Pancreas (tissue), 10 donors: ENCODE results near the gene TRIO. TPM values are rescaled to one million over a fixed set of nuclear protein-coding genes. Genes with fewer than 3 reads are reported as not detected.

Experiments
- ATAC-seq, 4 donors: fragments of 200-7000 bp; cut with Tn5 transposase; one replicate each; pipeline versions ENCODE4 v1.8.0 to v1.9.1; 2020; ENCODE audit warnings: mild to moderate bottlenecking in 4 of 4, moderate library complexity in 4 of 4
- DNase-seq, 6 donors: peaks; one replicate each; pipeline ENCODE4 v3.0.0-alpha.2; 2020
- FAIRE-seq: peaks from 2 replicates; lab custom pipeline; 2012; peaks lifted over from hg19 to GRCh38; lab: Jason Lieb, UNC
- H3K27ac ChIP-seq, 4 donors: fragments of 200-600 bp; sonication (generic); 1 replicate in 3 of 4; 2 replicates in 1 of 4; pipeline versions ENCODE4 v1.5.0 to v1.8.0; 2020
- H3K27me3 ChIP-seq, 4 donors: fragments of 200-600 bp; one replicate each; pipeline ENCODE4 v1.8.0; 2021
- H3K36me3 ChIP-seq, 3 donors: fragments of 200-600 bp; sonication (generic) in 1 of 3; one replicate each; pipeline versions ENCODE4 v1.5.0 to v1.8.0; 2020 to 2021
- H3K4me1 ChIP-seq, 3 donors: fragments of 200-600 bp; one replicate each; pipeline ENCODE4 v1.8.0; 2021
- H3K4me3 ChIP-seq, 4 donors: fragments of 200-600 bp; sonication (generic) in 2 of 4; one replicate each; pipeline versions ENCODE4 v1.5.0 to v1.8.0; 2020 to 2021
- H3K9me3 ChIP-seq, 4 donors: fragments of 200-600 bp; one replicate each; pipeline ENCODE4 v1.8.0; 2021
- WGBS, 2 donors: extraction: QIAGEN DNeasy Blood & Tissue Kit; methylation state at CpG; one replicate each; pipeline ENCODE4 v1.1.7; 2013; 5-methylcytosine and 5-hydroxymethylcytosine counted together
- intact Hi-C, 3 donors: fragments of 100-400 bp; cut with DNase I; formaldehyde crosslinking; loops; one replicate each; pipeline versions ENCODE4 v1.11.1 to v1.14.2; 2022
- polyA plus RNA-seq, 2 donors: library from polyadenylated mRNA; stranded (reverse); fragments of 200-250 nt; gene quantifications; one replicate each; pipeline ENCODE4 v1.2.3, GENCODE V29; 2013
- total RNA-seq, 6 donors: library from RNA; stranded (reverse); fragmentation: NEBNext Ultra II Directional in 4 of 6; extraction: Animal tissue kit (Norgen Biotek cat#: 25700) in 4 of 6; gene quantifications; one replicate each; pipeline versions ENCODE4 v1.2.1 to v1.2.4, GENCODE V29; 2021 to 2023
- TF ChIP-seq, protein P1 (sequence below), 4 donors: fragments of 200-600 bp; sonication (generic) in 3 of 4; IDR thresholded peaks; one replicate each; pipeline versions ENCODE4 v1.5.0 to v1.8.0; 2021; ENCODE audit warnings: antibody characterized with exemption in 4 of 4
- donor health status: healthy with polysubstance abuse.
- donor health status: DM: no; HTN: no; CAD: no; lungs with moderate emphysema.
- donor health status: DM: no; HTN: no; CAD: no.
- donor health status: control.
- donor health status: control.
- donor health status: Bipolar disorder and iron deficiency.
- donor health status: DM: yes; HTN: yes; CAD: no.
- donor health status: DM: no; HTN: no; CAD: no.
- donor health status: DM: no; HTN: no; CAD: no.
- donor health status: DM: yes; HTN: yes; CAD: no.

Gene TRIO
- total and polyA plus RNA-seq, 8 donors: 27.3 to 82.5 (median 38.3) TPM

- H3K27me3 ChIP-seq: no peaks in the 10 kb centered on the region
- no peaks in the 10 kb centered on the region for H3K9me3 ChIP-seq
- peaks cover 0 to 41% (median 11%) of the 10 kb centered on the region in 3 donors for H3K36me3 ChIP-seq
- DNase-seq (no peak), FAIRE-seq (no peak), ATAC-seq (no peak)
- H3K4me3 ChIP-seq: no peak overlapping the region
- H3K27ac ChIP-seq: no peak overlapping the region
- H3K4me1 ChIP-seq: no peaks in the 10 kb centered on the region
- WGBS, 2 donors: 94 to 95% methylated on average over 11 of the region's 11 CpGs
- TF ChIP-seq, protein P1, sequence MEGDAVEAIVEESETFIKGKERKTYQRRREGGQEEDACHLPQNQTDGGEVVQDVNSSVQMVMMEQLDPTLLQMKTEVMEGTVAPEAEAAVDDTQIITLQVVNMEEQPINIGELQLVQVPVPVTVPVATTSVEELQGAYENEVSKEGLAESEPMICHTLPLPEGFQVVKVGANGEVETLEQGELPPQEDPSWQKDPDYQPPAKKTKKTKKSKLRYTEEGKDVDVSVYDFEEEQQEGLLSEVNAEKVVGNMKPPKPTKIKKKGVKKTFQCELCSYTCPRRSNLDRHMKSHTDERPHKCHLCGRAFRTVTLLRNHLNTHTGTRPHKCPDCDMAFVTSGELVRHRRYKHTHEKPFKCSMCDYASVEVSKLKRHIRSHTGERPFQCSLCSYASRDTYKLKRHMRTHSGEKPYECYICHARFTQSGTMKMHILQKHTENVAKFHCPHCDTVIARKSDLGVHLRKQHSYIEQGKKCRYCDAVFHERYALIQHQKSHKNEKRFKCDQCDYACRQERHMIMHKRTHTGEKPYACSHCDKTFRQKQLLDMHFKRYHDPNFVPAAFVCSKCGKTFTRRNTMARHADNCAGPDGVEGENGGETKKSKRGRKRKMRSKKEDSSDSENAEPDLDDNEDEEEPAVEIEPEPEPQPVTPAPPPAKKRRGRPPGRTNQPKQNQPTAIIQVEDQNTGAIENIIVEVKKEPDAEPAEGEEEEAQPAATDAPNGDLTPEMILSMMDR (IDR thresholded peaks at IDR 0.05): no peak
- intact Hi-C loops: no loop called here
Measured at GRCh38 chr5:14488709-14489108, 345.6 kb downstream of the TRIO start.

GRCh38 chr5:14489643-14490042, 346.5 kb downstream of the TRIO start:
- Histone ChIP-seq H3K4me1 (no peaks in the 10 kb centered on the region), H3K9me3 (no peaks in the 10 kb centered on the region), H3K4me3 (no peak overlapping the region), H3K36me3 (peaks cover 0 to 46% (median 11%) of the 10 kb centered on the region in 3 donors), H3K27me3 (no peaks in the 10 kb centered on the region), H3K27ac (no peak overlapping the region)
- no peak for FAIRE-seq
- no peak for DNase-seq
- TF ChIP-seq, protein P1 (IDR thresholded peaks at IDR 0.05): no peak
- ATAC-seq: peak in 2 of 4 donors; percentile 19 to 40
- intact Hi-C loops: no loop called here
- WGBS, 2 donors: 91 to 94% methylated on average over 5 of the region's 5 CpGs

DNA sequence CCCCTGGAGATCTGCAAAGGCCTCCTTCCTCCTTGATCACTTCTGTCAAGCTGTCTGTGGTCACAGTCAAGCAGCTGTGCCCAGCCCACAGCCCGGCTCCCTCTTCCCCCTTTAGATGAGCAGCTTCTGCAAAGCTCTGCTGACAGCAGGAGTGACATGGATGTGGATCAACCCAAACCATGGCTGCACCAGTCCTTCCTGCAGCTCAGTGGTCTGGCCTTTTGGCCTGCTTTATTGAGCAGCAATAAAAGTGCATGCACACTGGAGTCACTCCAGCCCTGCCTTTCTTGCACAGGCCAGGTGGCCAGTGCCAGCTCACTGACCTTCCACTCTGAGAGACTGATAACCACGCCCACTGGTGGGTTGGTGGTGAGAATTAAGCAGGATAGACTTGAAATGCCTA, 347.2 kb downstream of the TRIO start:
- no peak for FAIRE-seq

DNA sequence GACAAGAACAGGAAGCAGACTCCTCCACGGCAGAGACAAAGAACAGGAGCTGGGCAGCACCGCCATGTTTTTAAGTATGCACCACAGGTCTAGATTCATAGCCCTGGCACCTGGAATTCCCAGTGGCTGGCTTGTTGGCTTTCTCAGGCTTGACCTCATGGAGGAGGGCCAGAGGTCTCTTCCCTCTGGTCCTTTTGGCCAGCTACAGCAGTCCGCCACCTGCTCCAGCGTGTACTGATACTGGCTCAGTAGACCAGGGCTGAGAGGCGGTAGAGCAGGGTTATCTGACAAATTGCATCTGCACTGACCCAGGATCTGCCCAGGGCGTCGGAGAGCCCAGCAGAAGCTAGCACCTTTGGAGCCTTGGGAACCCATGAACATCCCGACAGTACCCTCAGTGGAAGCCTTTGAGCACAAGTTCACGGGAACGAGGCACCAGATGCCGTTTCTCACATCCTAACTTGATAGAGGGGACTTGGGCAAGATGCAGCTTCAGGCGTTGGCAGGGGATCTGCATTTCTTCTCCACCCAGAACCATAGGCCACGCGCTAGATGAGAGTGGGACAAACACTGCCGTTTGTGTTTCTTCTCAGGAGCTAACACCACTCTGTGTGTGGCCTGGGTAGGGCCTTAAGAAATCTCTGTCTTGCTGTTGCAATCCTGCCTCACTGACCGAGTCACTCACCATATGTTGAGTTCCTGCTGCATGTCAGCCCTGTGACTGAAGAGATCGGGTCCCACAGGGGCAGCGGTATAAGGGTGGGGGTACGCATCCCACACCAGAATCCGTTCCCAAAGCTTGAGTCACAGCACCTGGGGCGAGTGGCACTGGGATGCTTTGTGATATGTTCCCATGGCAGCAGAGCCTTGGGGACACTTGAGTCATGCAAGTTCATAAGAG, 348.1 kb downstream of the TRIO start:
- H3K36me3 ChIP-seq: peaks cover 0 to 39% (median 11%) of the 10 kb centered on the region in 3 donors
- no peaks in the 10 kb centered on the region for H3K4me1 ChIP-seq
- intact Hi-C loops: no loop called here
- H3K9me3 ChIP-seq: no peaks in the 10 kb centered on the region
- TF ChIP-seq, protein P1 (IDR thresholded peaks at IDR 0.05): no peak
- no peak overlapping the region for H3K27ac ChIP-seq
- FAIRE-seq: no peak
- no peak overlapping the region for H3K4me3 ChIP-seq
- H3K27me3 ChIP-seq: no peaks in the 10 kb centered on the region
- ATAC-seq: peak in 3 of 4 donors; percentile 13 to 45 (median 29)
- WGBS, 2 donors: 89 to 90% methylated on average over 21 of the region's 21 CpGs
- DNase-seq: no peak

More for the DNA sequence above, 347.2 kb downstream of the TRIO start:
- DNase-seq (peak in 1 of 6 donors; percentile 27), ATAC-seq (peak in 3 of 4 donors; percentile 52 to 78 (median 54))
- no peak overlapping the region for H3K4me3 ChIP-seq
- H3K4me1 ChIP-seq: no peaks in the 10 kb centered on the region
- H3K27ac ChIP-seq: no peak overlapping the region
- H3K9me3 ChIP-seq: no peaks in the 10 kb centered on the region
- intact Hi-C loops: no loop called here
- no peaks in the 10 kb centered on the region for H3K27me3 ChIP-seq
- WGBS, 2 donors: 69 to 76% methylated on average over 2 of the region's 2 CpGs
- TF ChIP-seq, protein P1 (IDR thresholded peaks at IDR 0.05): no peak
- peaks cover 0 to 41% (median 11%) of the 10 kb centered on the region in 3 donors for H3K36me3 ChIP-seq
